ENCODE data around the gene SPATA7. TPM values are rescaled to one million over a fixed set of nuclear protein-coding genes. Genes with fewer than 3 reads are reported as not detected.

Gene SPATA7
- polyA plus RNA-seq, 1 donor from 2014 or later, result 1.8 TPM

DNA sequence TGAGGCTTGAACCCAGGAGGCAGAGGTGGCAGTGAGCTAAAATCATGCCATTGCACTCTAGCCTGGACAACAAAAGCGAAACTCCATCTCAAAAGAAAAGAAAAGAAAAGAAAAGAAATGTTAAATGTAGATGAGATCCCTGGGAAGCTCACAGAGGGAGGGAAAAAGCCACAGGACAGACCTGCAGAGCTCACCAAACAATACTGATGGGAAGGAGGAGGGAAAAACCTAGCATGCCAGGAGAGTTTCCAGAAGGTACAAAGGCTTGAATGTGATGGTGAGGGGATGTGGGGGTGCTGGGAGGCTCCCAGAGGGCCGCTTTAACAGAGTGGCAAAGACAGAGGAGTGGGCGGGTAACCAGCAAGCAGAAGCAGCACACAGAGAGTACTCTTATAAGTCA, 97.1 kb downstream of the SPATA7 start:
- Mint-ChIP-seq H3K27ac (peak overlapping the region in 1 of 3 donors; percentile 39), H3K4me3 (no peak overlapping the region)

More for the DNA sequence above, 97.1 kb downstream of the SPATA7 start:
- Mint-ChIP-seq H3K9me3 (peaks cover 0 to 3% (median 3%) of the 10 kb centered on the region in 3 donors), H3K4me1 (no peaks in the 10 kb centered on the region), H3K27me3 (peaks cover 12% of the 10 kb centered on the region), H3K36me3 (peaks cover 3% of the 10 kb centered on the region)

Other genes starting within 250 kb of the SPATA7 start
- gene KCNK10, start 62.4 kb upstream of the SPATA7 start, polyA plus RNA-seq, result not detected
- gene PTPN21, start 169.3 kb downstream of the SPATA7 start, polyA plus RNA-seq, result not detected
- gene ZC3H14, start 177.4 kb downstream of the SPATA7 start, polyA plus RNA-seq, result 45.4 TPM